HG02885 (cell line): ENCODE results near the gene NT5C.

Experiments used
- ATAC-seq: cut with Tn5 transposase; IDR thresholded peaks from one replicate; pipeline ENCODE4 v1.9.1; 2021; ENCODE audit warnings: mild to moderate bottlenecking; ENCODE audit not compliant: unreplicated experiment, poor library complexity

NT5C gene

DNA sequence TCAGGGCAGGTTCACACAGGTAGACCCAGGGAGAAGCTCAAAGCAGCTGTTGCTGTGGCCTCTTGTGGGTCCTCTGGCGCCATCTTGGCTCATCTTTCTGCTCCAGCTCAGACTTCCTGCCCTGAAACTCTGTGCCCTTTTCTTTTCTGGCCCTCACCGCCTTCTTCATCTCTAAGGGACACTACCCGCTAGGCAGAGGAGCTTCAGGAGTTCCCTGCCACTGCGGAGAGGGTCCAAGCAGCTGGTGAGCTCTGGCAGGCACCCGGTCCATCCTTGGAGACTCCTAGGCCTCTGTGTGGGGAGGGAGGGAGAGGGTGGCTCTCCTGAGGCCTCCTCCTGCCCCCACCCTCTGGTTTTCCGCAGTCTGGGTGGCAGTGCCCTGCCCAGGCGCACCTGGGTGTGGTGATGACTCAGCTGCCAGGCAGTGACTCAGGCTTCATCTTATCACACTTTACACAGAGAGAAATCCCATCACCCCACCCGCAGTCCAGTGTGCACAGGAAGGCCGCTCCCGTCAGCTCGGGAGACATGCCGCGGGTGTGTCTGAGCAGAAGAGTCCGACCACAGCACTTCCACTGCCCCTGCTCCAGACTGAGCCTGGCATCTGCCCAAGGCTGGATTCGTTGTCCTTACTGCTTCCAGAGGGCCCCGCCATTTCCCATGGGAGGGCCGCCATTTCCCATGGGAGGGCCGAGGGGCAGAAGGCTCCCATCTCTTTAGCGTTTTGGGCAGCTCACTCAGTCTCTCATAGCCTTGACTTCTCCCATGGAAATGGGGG is 7.3 kb downstream of the NT5C start:
- ATAC-seq = no peak

DNA sequence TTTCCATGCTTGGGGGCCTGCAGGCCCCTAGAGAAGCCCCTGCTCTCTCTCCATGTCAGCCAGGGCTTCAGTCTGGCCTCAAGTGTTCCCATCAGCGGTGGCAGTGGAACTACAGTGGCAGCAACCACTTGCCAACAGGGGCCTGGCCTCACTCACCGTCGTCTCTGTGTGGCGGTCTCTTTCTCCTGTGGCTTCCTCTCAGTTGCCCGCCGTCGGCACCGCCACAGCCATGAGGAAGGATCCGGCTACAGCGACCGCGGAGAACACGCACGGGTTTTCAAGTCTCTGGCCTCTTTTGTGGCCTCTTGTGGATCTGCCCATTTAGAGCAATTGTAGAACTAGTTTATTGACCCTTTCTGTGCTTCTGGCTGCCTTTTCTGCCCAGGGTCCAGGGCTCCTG is 13.2 kb downstream of the NT5C start:
- no peak for ATAC-seq

DNA sequence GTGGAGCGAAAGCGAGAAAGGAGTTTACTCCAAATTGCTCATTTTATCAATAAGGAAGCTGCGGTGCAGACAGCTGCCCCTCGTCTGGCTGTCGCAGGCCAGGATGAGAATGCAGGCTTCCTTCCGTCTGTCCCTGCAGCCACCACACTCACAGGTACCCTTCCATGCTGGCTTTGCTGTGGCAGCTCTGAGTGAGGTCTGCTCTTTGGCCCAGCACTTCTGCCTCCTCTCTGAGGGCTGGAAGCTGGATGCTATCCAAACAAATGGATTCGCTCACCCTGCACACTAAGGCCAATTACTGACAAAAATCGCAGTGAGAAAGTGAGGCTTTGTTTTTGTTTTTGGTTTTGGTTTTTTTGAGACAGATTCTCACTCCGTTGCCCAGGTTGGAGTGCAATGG is 14.8 kb downstream of the NT5C start:
- ATAC-seq = no peak

DNA sequence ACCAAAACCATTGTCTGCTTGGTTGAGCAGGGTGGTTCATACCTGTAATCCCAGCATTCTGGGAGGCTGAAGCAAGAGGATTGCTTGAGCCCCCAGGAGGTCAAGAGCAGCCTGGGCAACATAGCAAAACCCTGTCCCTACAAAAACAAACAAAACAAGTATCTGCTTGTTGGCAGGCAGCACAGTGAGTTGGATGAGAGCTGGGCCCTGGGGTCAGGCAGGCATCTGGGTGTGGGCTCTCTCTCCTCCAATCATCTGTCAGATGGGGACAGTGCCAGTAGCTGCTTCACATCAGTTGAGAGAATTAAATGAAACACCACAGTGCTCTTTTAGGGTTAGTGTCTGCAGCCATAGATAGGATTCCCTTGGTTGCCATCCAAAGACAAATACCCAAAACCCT is 16.0 kb downstream of the NT5C start:
- no peak for ATAC-seq

DNA sequence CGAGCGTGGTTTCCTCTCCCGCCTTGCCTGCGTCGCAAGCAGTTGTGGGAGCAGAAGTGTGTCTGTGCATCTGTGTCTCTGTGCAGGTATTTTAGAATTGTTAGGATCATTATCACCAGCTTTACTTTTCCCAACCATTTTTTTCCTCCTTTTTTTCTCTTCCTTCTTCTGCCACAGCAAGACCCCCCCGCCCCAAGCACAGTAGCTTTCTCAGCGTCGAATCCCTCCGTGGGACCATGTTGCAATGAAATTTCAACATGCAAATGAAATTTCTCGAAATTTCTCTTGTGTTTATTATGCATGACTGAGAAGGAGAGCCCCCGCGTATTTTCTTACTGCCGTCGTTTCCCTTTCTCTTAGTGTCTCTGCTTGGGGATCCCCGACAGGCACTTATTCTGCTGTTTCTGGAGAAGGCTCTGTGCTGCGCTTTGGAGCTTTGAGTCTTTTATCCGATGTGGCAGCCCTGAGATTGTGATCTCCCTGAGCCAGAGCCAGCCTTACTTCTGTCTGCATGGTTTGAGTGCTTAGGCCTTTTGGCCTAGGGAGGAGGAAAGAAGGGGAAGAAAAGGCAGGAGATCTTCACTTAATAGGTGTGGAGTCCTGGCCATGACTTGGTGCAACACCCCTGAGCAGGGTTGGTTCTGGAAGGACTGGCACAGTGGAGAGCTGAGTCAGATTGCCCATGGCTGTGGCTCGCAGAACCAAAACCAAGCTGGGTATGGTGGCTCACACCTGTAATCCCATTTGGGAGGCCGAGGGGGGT is 16.8 kb downstream of the NT5C start:
- no peak for ATAC-seq

DNA sequence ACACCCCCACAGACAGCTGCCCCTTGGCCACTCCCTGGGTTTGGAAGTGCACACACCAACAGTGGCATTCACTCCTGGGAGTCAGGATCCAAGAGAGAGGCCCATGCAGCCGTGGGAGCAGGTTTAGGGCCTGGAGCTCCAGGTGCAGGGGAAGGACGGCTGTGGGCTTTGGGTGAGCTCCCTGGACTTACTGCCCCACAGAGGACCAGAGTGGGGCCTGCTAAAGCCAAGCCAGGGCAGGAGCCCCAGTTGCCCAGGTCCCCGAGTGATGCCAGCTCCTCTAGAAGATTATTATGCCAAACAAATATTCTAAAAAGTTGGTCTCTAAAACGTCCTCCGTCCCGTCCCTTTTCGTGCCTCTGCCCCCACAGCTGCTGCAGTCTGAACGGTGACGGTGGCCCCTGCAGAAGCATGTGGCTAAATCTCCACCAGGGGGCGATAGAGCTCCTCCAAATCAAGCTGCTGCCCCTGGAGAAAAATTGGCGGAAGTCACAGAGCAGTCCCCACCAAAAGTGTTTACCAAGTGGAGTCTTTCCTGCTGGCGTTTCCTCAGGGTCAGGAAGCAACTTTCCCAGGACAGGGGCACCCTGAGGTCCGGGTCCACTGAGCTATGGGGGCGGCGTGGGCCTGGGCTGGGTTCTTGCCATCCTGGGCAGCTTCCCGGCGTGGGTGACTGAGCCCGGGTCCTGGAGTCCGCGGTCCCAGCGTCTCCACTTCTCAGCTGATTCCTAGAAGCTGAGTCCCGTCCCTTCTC is 17.6 kb downstream of the NT5C start:
- peak; percentile 52 for ATAC-seq

DNA sequence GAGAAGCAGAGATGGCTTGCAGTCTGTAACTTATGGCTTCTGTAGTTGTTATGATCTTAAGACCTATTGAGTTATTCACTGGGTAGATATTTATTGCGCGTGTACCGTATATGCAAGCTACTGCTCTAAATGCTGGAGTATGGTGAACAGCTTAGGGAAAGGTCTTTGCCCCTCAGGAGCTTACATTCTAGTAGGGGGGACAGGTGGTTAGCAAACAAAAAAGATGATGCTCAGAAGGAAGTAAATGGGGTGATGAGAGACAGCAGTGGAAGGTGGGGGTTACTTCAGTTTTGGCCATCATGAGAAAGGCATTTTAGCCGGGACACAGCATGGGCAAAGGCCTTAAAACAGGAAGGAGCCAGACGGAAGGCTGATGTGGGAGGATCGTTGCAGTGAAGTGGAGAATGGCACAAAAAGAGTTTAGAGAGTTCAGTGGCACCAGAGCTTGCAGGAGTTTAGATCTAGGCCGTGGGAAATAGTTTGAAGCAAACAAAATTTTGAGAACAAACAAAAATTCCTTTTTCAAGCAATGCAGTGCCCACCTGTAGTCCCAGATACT is 19.7 kb downstream of the NT5C start:
- ATAC-seq = no peak

DNA sequence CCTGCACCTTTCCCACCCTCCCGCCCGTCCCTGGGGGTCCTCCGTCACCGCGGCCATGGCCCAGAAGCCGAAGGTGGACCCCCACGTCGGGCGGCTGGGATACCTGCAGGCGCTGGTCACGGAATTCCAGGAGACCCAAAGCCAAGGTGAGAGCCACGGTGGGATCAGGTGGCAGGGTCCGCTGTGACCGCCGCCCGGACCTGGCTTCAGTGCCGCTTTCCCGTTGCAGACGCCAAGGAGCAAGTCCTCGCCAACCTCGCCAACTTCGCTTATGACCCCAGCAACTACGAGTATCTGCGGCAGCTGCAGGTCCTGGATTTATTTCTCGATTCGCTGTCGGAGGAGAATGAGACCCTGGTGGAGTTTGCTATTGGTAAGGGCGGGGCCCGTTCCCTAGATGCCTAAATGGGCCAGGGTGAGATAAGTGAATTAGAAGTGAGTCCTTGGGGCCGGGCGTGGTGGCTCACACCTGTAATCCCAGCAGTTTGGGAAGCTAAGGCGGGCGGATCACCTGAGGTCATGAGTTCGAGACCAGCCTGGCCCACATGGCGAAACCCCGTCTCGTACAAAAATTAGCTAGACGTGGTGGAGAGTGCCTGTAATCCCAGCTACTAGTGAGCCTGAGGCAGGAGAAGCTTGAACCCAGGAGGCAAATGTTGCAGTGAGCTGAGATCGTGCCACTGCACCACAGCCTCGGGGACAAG is 21.2 kb downstream of the NT5C start:
- ATAC-seq = no peak

DNA sequence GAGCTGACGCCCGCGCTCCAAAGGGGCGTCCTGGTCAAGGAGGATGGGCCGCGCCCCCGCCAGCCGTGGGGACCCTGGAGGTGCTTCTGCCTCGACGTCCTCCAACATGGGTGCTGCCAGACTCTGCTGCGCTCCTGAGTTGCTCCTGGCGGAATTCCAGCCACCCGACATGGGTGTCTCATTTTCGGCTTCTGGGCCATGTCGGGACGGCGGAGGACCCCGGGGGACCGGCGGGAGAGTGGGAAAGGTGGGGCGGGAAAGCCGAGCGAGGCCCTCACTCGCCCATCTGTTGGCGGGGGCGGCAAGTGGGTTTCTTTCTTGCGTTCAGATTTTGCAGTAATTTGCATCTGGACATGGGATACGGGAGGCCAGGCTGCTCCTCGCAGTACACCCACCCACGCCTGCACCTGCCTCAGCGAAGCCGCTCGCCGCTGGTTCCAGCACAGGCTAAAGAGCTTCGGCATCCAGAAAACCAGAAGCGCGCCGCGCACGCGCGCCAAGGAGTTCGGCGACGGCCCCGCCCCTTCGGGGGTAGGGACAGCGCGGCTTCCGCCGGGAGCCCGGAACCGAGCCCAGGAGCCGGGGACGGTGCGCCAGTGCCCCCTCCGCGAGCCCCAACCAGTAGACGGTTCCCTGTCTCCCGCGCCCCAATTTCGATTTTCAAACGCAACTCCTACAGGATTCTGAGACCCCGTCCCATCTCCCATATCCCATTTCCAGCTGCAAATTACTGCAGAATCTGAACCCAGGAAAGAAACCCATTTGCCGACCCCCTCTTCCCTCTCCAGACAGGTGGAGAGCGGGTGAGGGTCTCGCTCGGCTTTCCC is 21.9 kb downstream of the NT5C start, which contains the start of gene ARMC7:
Gene ARMC7, plus strand, starts transcription at position 563 of the 827 bp plus-strand sequence. CDS start 320 bp downstream, outside the sequence.
- ATAC-seq = peak; percentile 79

DNA sequence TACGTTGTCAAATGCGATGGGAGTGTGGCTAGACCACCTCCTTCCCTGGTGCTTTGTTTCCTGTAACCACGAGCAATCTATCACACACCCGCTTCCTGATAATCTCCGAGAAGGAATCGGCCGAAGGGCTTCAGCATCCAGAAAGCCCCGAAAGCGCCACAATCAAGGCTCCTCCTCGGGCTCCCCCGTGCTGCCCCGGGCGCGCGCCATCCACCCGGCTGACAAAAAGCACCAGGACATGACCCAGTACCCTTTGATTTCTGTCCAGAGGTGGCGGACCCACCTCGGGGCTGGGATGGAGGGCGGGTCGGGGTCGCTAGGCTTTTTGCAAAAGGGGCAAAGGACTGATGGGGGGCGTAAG is 22.5 kb downstream of the NT5C start:
- ATAC-seq = no peak

DNA sequence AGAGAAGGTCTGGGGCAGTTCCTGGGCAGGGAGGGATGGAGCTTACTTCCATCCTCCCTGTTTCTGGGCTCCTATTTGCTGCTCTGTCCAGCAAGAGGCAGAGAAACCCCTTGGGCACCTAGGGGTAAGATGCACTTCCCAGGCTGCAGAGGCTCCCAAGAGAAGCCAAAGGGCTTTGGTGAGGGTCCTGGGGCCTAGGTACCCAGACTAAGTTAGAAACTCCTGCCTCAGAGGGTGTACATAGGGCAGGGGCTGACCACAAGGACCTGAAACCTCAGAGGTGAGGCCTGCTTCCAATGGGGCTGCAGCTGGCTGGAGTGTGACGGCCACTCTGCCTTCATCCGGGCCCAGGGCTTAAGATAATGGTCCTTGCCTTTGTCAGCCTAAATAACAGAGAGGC is 23.3 kb downstream of the NT5C start:
- no peak for ATAC-seq

DNA sequence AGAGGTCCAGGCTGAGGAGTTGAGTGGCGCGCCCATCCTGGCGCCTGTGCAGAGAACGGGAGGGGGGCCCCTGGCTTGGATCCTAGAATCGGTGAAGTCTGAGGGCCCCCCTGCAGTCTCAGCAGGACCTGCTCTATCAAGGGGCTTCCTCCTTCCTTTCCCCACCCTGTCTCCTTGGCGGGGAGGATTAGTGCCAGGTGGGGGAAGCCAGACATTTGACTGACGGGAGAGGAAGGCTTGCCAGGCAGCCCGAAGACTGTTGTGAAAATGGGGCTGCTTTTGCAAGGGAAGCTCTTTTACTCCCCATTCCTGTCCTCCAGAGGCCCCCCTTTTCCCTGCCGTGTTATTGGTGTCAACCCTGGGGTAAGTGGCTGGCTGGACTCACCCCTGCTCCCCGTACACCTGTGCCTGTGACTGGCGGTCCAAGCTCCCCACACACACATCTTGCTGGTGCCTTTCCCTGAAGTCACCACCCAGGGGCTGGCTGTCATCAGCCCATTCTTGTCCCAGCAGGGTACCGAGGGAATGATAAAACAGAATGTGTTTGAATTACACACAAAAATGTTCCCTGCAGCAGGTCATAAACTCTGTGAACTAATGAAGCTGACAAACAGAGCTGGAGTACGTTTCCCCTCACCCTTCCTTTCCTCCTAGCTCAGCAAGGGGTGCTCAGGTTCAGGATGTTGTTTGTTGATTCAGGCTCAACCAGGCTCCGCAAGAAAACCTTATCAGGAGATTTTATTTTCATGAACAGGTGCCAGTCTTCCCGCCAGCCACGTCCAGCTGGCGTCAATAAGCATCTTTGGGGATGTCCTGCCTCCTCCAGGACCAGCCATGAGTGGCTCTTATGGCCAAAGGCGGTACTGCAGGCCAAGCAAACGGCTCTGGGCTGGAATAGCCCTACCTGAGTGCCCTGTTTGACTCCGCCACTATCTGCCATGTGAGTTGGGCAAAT is 26.1 kb downstream of the NT5C start:
- ATAC-seq = no peak

DNA sequence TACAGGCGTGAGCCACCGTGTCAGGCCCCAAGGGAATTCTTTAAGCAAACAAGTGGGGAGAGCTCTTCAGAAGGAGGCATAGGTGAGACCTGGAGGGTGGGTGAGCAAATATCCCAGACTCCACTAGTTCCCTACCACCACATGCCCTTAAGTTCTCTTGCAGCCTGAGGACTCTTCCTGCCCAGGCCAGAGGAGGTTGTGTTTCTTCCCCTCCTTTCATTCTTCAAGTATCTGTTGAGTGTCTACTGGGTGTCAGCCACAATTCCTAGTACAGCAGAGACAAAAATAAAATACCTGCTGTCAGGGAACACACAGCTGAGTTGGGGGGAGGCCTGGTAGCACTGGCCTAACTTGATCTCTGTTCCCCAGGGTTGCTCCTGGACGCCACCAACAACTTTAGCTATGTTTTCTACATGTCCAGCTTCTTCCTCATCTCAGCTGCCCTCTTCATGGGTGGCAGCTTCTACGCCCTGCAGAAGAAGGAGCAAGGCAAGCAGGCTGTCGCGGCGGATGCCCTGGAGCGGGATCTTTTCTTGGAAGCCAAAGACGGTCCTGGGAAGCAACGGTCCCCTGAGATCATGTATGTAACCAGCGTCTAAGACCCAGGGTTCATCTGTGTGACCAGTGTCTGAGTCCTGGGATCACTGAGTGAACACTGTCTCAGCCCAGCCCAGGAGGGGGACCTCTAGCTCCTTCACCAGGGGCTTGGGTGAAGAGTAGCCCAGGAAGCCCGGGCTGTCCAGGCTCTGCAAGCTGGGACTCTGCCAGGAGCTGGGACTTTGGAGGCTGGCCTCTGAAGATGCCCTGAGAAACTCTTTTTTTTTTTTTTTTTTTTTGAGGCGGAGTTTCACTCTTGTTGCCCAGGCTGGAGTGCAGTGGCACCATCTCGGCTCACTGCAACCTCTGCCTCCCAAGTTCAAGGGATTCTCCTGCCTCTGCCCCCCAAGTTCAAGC is 27.7 kb downstream of the NT5C start:
- ATAC-seq = no peak

DNA sequence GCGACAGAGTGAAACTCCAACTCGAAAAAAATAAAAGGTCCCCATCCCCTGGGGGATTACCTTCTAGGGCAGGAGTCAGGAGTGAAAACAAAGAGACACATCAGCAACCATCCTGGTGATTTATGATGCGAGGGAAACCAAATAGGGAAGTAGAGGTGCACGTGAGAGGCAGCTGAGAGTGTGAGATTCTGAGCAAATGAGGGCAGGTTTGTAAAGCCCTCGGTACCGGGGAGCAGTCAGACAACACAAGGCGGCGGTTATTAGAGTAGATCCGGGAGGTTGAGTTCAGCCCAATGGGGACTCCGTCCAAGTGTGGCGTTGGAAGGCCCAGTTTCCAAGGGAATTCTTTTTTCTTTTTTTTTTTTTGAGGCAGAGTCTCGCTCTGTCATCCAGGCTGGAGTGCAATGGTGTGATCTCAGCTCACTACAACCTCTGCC is 29.1 kb downstream of the NT5C start:
- no peak for ATAC-seq

DNA sequence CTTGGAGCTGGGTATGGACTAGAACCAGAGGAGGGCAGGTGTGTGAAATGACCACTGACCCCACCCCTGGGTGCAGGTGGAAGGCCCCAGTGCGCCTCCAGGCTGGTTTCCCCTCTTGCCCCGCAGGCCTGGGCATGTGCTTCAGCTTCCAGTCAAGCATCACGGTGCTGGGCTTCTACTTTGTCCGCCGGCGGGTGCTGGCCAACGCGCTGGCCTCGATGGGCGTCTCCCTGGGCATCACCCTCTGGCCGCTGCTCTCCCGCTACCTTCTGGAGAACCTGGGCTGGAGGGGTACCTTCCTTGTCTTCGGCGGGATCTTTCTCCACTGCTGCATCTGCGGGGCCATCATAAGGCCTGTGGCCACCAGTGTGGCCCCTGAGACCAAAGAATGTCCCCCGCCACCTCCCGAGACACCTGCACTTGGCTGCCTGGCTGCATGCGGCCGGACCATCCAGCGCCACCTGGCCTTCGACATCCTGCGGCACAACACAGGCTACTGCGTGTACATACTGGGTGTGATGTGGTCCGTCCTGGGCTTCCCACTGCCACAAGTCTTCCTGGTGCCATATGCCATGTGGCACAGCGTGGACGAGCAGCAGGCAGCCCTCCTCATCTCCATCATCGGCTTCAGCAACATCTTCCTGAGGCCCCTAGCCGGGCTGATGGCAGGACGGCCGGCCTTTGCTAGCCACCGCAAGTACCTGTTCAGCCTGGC is 31.5 kb downstream of the NT5C start:
- ATAC-seq = no peak

DNA sequence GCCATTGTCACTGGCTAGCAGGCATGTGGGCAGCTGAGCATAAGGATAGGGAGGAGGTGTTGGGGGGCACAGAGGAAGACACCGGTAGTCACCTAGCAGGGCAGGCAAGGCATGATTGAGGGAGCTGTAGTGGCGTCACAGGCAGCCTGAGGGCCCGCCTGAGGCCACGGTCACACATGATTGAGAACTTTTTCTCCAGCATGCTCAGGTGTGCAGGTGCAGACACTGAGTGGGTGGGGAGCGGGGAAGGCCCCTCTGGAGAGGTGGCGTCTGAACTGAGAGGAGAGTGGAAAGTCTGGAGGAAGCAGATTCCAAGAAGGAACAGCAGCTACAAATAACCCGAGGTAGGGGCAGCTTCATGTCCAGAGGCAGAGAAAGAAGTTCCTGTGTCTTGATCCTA is 32.7 kb downstream of the NT5C start:
- ATAC-seq = no peak
